Common myeloid progenitor, CD34-positive (primary cell): ENCODE data around the gene EIF6.

Experiments used
- CTCF ChIA-PET: fragments of 350-600 bp; sonication (Branson Sonifier 250); formaldehyde crosslinking; loops from one replicate; lab custom pipeline; 2021; ENCODE audit warnings: antibody characterized with exemption; lab: Charles Lee
- POLR2A ChIA-PET: fragments of 350-600 bp; sonication (Branson Sonifier 250); formaldehyde crosslinking; loops from one replicate; lab custom pipeline; 2021; ENCODE audit warnings: antibody characterized with exemption; lab: Charles Lee
- DNase-seq, 3 donors: peaks; one replicate each; pipeline versions ENCODE4 v3.0.0 to v3.0.0-alpha.2; 2013
- H3K27ac ChIP-seq, 2 experiments: 1 replicate in 1 of 2; 2 replicates in 1 of 2; pipeline ENCODE4 v1.7.0; 2013; ENCODE audit warnings: inconsistent platforms in 2 of 2, low read length in 2 of 2, mild to moderate bottlenecking in 2 of 2, low read depth in 1 of 2, moderate library complexity in 1 of 2; ENCODE audit not compliant: severe bottlenecking in 2 of 2, insufficient read depth in 1 of 2, poor library complexity in 1 of 2
- H3K27me3 ChIP-seq, 5 experiments: replicated peaks in 2 of 5; 1 replicate in 3 of 5; 2 replicates in 2 of 5; pipeline versions ENCODE4 v1.6.1 to v1.7.0; 2013; ENCODE audit warnings: low read length in 4 of 5, mild to moderate bottlenecking in 2 of 5, moderate library complexity in 2 of 5, inconsistent platforms in 1 of 5; ENCODE audit not compliant: insufficient read depth in 5 of 5, control insufficient read depth in 4 of 5
- H3K36me3 ChIP-seq, 4 experiments: 1 replicate in 2 of 4; 2 replicates in 2 of 4; pipeline versions ENCODE4 v1.6.1 to v1.7.0; 2013; ENCODE audit warnings: low read length in 3 of 4, control low read depth in 1 of 4, mild to moderate bottlenecking in 1 of 4; ENCODE audit not compliant: control insufficient read depth in 4 of 4, insufficient read depth in 4 of 4
- H3K4me1 ChIP-seq, 4 experiments: 1 replicate in 3 of 4; 2 replicates in 1 of 4; pipeline versions ENCODE4 v1.6.1 to v1.7.1; 2013; ENCODE audit warnings: low read length in 3 of 4, mild to moderate bottlenecking in 3 of 4, control low read depth in 1 of 4, inconsistent platforms in 1 of 4, moderate library complexity in 1 of 4; ENCODE audit not compliant: control insufficient read depth in 4 of 4, insufficient read depth in 4 of 4; ENCODE audit errors: control extremely low read depth in 1 of 4
- H3K4me3 ChIP-seq, 7 experiments: 1 replicate in 4 of 7; 2 replicates in 3 of 7; pipeline versions ENCODE4 v1.5.1 to v1.7.0; 2013; ENCODE audit warnings: mild to moderate bottlenecking in 7 of 7, low read length in 6 of 7, moderate library complexity in 6 of 7, inconsistent platforms in 2 of 7, low read depth in 2 of 7, control low read depth in 1 of 7; ENCODE audit not compliant: insufficient read depth in 4 of 7, control insufficient read depth in 1 of 7; ENCODE audit errors: extremely low read depth in 1 of 7
- H3K9me3 ChIP-seq, 5 experiments: 1 replicate in 4 of 5; 2 replicates in 1 of 5; pipeline versions ENCODE4 v1.6.1 to v1.7.1; 2013; ENCODE audit warnings: low read length in 4 of 5, mild to moderate bottlenecking in 2 of 5, inconsistent platforms in 1 of 5, low read depth in 1 of 5, moderate library complexity in 1 of 5; ENCODE audit not compliant: control insufficient read depth in 4 of 5, insufficient read depth in 2 of 5; ENCODE audit errors: control extremely low read depth in 1 of 5
- WGBS: methylation state at CpG from one replicate; pipeline ENCODE4 v1.1.5; 2013; ENCODE audit not compliant: insufficient coverage; 5-methylcytosine and 5-hydroxymethylcytosine counted together

Gene EIF6

GRCh38 chr20:35240811-35241293, 43.7 kb downstream of the EIF6 start:
- H3K36me3 ChIP-seq: no peaks in the 10 kb centered on the region
- H3K27me3 ChIP-seq: no peaks in the 10 kb centered on the region
- no peak overlapping the region for H3K27ac ChIP-seq
- peaks cover 0 to 6% (median 4%) of the 10 kb centered on the region in 4 experiments for H3K4me1 ChIP-seq
- ChIA-PET POLR2A (no interaction called here), CTCF (interaction anchor here (0.5 to 1.3 kb wide), 2 partner anchors 13 to 70 kb away, joined by 3 read pairs; no protein-coding TSS in a partner anchor)
- DNase-seq: no peak
- no peak overlapping the region for H3K4me3 ChIP-seq
- H3K9me3 ChIP-seq: no peaks in the 10 kb centered on the region
- 100% methylated on average over 2 of the region's 2 CpGs for WGBS

GRCh38 chr20:35240083-35240810, 44.3 kb downstream of the EIF6 start:
- CTCF ChIA-PET: interaction anchor here (0.5 kb wide), 1 partner anchor 70 kb away, joined by 3 read pairs; no protein-coding TSS in a partner anchor

GRCh38 chr20:35238735-35239134, 45.8 kb downstream of the EIF6 start:
- H3K27me3 ChIP-seq: no peaks in the 10 kb centered on the region
- peaks cover 0 to 6% (median 4%) of the 10 kb centered on the region in 4 experiments for H3K4me1 ChIP-seq
- DNase-seq: no peak
- H3K36me3 ChIP-seq: no peaks in the 10 kb centered on the region
- H3K9me3 ChIP-seq: no peaks in the 10 kb centered on the region
- no peak overlapping the region for H3K27ac ChIP-seq
- WGBS: 100% methylated on average over 2 of the region's 5 CpGs
- H3K4me3 ChIP-seq: no peak overlapping the region
- ChIA-PET CTCF (no interaction called here), POLR2A (no interaction called here)

More at GRCh38 chr20:35240083-35240810, 44.3 kb downstream of the EIF6 start:
- POLR2A ChIA-PET: no interaction called here
- Histone ChIP-seq H3K9me3 (no peaks in the 10 kb centered on the region), H3K27ac (no peak overlapping the region), H3K4me3 (no peak overlapping the region), H3K27me3 (no peaks in the 10 kb centered on the region), H3K36me3 (no peaks in the 10 kb centered on the region), H3K4me1 (peaks cover 0 to 6% (median 4%) of the 10 kb centered on the region in 4 experiments)
- no peak for DNase-seq
- 95% methylated on average over 4 of the region's 5 CpGs for WGBS

GRCh38 chr20:35238170-35238569, 46.4 kb downstream of the EIF6 start:
- Histone ChIP-seq H3K27ac (no peak overlapping the region), H3K4me3 (no peak overlapping the region), H3K9me3 (no peaks in the 10 kb centered on the region), H3K36me3 (no peaks in the 10 kb centered on the region), H3K27me3 (no peaks in the 10 kb centered on the region), H3K4me1 (peaks cover 0 to 6% (median 4%) of the 10 kb centered on the region in 4 experiments)
- CTCF ChIA-PET: no interaction called here
- peak; percentile 21 to 80 (median 66) for DNase-seq
- WGBS: 74% methylated on average over 4 of the region's 4 CpGs
- POLR2A ChIA-PET: no interaction called here

- CTCF ChIA-PET: no interaction called here
Observed at GRCh38 chr20:35237486-35237885, 47.1 kb downstream of the EIF6 start.

GRCh38 chr20:35235881-35236280, 48.7 kb downstream of the EIF6 start:
- POLR2A ChIA-PET: no interaction called here
- Histone ChIP-seq H3K4me1 (peaks cover 0 to 6% (median 4%) of the 10 kb centered on the region in 4 experiments), H3K27ac (no peak overlapping the region), H3K4me3 (no peak overlapping the region), H3K9me3 (no peaks in the 10 kb centered on the region), H3K27me3 (no peaks in the 10 kb centered on the region), H3K36me3 (no peaks in the 10 kb centered on the region)
- 98% methylated on average over 6 of the region's 6 CpGs for WGBS
- DNase-seq: no peak
- CTCF ChIA-PET: no interaction called here

More at GRCh38 chr20:35237486-35237885, 47.1 kb downstream of the EIF6 start:
- POLR2A ChIA-PET: no interaction called here
- Histone ChIP-seq H3K36me3 (no peaks in the 10 kb centered on the region), H3K4me1 (peaks cover 0 to 6% (median 4%) of the 10 kb centered on the region in 4 experiments), H3K4me3 (no peak overlapping the region), H3K9me3 (no peaks in the 10 kb centered on the region), H3K27ac (no peak overlapping the region), H3K27me3 (no peaks in the 10 kb centered on the region)
- no peak for DNase-seq

- no peak for DNase-seq
- POLR2A ChIA-PET: no interaction called here
- CTCF ChIA-PET: no interaction called here
- H3K4me1 ChIP-seq: no peaks in the 10 kb centered on the region
- no peaks in the 10 kb centered on the region for H3K9me3 ChIP-seq
- no peak overlapping the region for H3K27ac ChIP-seq
- H3K36me3 ChIP-seq: no peaks in the 10 kb centered on the region
- H3K4me3 ChIP-seq: no peak overlapping the region
- H3K27me3 ChIP-seq: peaks cover 0 to 12% (median 5%) of the 10 kb centered on the region in 5 experiments
- WGBS: 100% methylated on average over 1 of the region's 2 CpGs
Observed at GRCh38 chr20:35232575-35232974, 52.0 kb downstream of the EIF6 start.
